Left lobe of liver (tissue), 1 donor: ENCODE measurements around the gene LIPT2. TPM values are rescaled to one million over a fixed set of nuclear protein-coding genes. Genes with fewer than 3 reads are reported as not detected.

Experiments
- total RNA-seq: library from RNA; stranded (reverse); gene quantifications from one replicate; pipeline ENCODE4 v1.2.1, GENCODE V29; 2021
- donor health status: DM: no; HTN: yes; CAD: no.

The LIPT2 gene
- total RNA-seq, 1 donor from 2014 or later: 2.7 TPM

Other genes starting within 250 kb of the LIPT2 start
- 0.23 TPM for gene P4HA3, start 182.1 kb downstream of the LIPT2 start, total RNA-seq
- gene PGM2L1, start 95.3 kb downstream of the LIPT2 start, total RNA-seq: 0.70 TPM
- gene KCNE3, start 26.2 kb downstream of the LIPT2 start, total RNA-seq: 2.1 TPM
- 3.0 TPM for gene POLD3, start 98.9 kb upstream of the LIPT2 start, total RNA-seq
- 8.8 TPM for gene CHRDL2, start 237.7 kb upstream of the LIPT2 start, total RNA-seq